Keratinocyte (primary cell): Measurements from ENCODE around the gene PARD3. TPM values are rescaled to one million over a fixed set of nuclear protein-coding genes. Genes with fewer than 3 reads are reported as not detected.

ENCODE experiments used
- DNase-seq: peaks from one replicate; pipeline ENCODE4 v3.0.0-alpha.2; 2011; ENCODE audit warnings: low read depth, missing footprints, low spot score
- FAIRE-seq: peaks from 2 replicates; lab custom pipeline; 2011; peaks lifted over from hg19 to GRCh38; lab: Jason Lieb, UNC
- H2AFZ ChIP-seq: 2 replicates; pipeline ENCODE4 v1.6.0; 2012; ENCODE audit warnings: low read length, control low read depth, inconsistent platforms; ENCODE audit not compliant: control insufficient read depth
- H3K27ac ChIP-seq: 2 replicates; pipeline ENCODE4 v1.5.1; 2011; ENCODE audit warnings: low read length; ENCODE audit not compliant: control insufficient read depth, insufficient read depth
- H3K27me3 ChIP-seq: 3 replicates; pipeline ENCODE4 v1.6.0; 2011; ENCODE audit warnings: low read length; ENCODE audit not compliant: control insufficient read depth, insufficient read depth; ENCODE audit errors: extremely low read depth
- H3K36me3 ChIP-seq, 2 experiments: 2 replicates in 1 of 2; 3 replicates in 1 of 2; pipeline ENCODE4 v1.5.1; 2011; ENCODE audit warnings: low read length in 2 of 2, mild to moderate bottlenecking in 1 of 2; ENCODE audit not compliant: control insufficient read depth in 2 of 2, insufficient read depth in 2 of 2; ENCODE audit errors: extremely low read depth in 1 of 2
- H3K4me1 ChIP-seq: 3 replicates; pipeline ENCODE4 v1.5.1; 2011; ENCODE audit warnings: low read length; ENCODE audit not compliant: control insufficient read depth, insufficient read depth; ENCODE audit errors: extremely low read depth
- H3K4me2 ChIP-seq: 3 replicates; pipeline ENCODE4 v1.6.0; 2011; ENCODE audit warnings: low read depth, low read length; ENCODE audit not compliant: control insufficient read depth, insufficient read depth; ENCODE audit errors: extremely low read depth
- H3K4me3 ChIP-seq, 3 experiments: fragments of 200-600 bp in 1 of 3; sonication (generic) in 1 of 3; 2 replicates in 2 of 3; 3 replicates in 1 of 3; pipeline ENCODE4 v1.5.1; 2011 to 2016; ENCODE audit warnings: low read length in 3 of 3, mild to moderate bottlenecking in 3 of 3, control low read depth in 2 of 3, inconsistent platforms in 1 of 3, low read depth in 1 of 3, mixed read lengths in 1 of 3, mixed run types in 1 of 3, moderate library complexity in 1 of 3; ENCODE audit not compliant: control insufficient read depth in 2 of 3, insufficient read depth in 2 of 3; ENCODE audit errors: extremely low read depth in 1 of 3
- H3K79me2 ChIP-seq: 2 replicates; pipeline ENCODE4 v1.6.0; 2012; ENCODE audit warnings: low read length; ENCODE audit not compliant: control insufficient read depth, insufficient read depth
- H3K9ac ChIP-seq: 3 replicates; pipeline ENCODE4 v1.6.0; 2011; ENCODE audit warnings: low read length; ENCODE audit not compliant: control insufficient read depth, insufficient read depth; ENCODE audit errors: extremely low read depth
- H3K9me1 ChIP-seq: 3 replicates; pipeline ENCODE4 v1.6.0; 2011; ENCODE audit warnings: low read length; ENCODE audit not compliant: control insufficient read depth, insufficient read depth; ENCODE audit errors: extremely low read depth
- H3K9me3 ChIP-seq: 2 replicates; pipeline ENCODE4 v1.5.1; 2012; ENCODE audit warnings: low read depth, low read length; ENCODE audit not compliant: control insufficient read depth
- H4K20me1 ChIP-seq: 3 replicates; pipeline ENCODE4 v1.6.0; 2011; ENCODE audit warnings: low read length; ENCODE audit not compliant: control insufficient read depth, insufficient read depth; ENCODE audit errors: extremely low read depth
- EZH2 ChIP-seq: IDR thresholded peaks from one replicate; pipeline ENCODE4 v1.6.1; 2012; ENCODE audit warnings: inconsistent platforms, mild to moderate bottlenecking, low read length, moderate library complexity
- dilution Hi-C: fragments of 300-500 bp; cut with MboI; formaldehyde crosslinking; loops from one replicate; pipeline ENCODE4 v1.7.0; 2020; ENCODE audit warnings: low sequenced_read_pairs; ENCODE audit not compliant: extremely low pct_ligation_motif_present
- polyA plus RNA-seq, 5 experiments: library from polyadenylated mRNA; depleted of rRNA in 3 of 5; stranded (reverse) in 3 of 5; stranded (forward) in 1 of 5; unstranded in 1 of 5; fragments of >200 nt; gene quantifications; 1 replicate in 1 of 5; 2 replicates in 3 of 5; 3 replicates in 1 of 5; pipeline versions ENCODE4 v1.2.1 to v1.2.3, GENCODE V29; 2011 to 2012; ENCODE audit warnings: missing spikeins in 2 of 5, low read depth in 1 of 5, low replicate concordance in 1 of 5
- TF ChIP-seq, protein P1 (sequence below), 3 experiments: IDR thresholded peaks in 1 of 3; conservative IDR thresholded peaks in 1 of 3; optimal IDR thresholded peaks in 1 of 3; 2 replicates in 2 of 3; 3 replicates in 1 of 3; pipeline versions ENCODE3 to v1.5.1; 2011; ENCODE audit warnings: low read length in 3 of 3, mild to moderate bottlenecking in 3 of 3, moderate library complexity in 2 of 3, control low read depth in 1 of 3, inconsistent platforms in 1 of 3; ENCODE audit not compliant: insufficient read depth in 2 of 3; ENCODE audit errors: extremely low read depth in 1 of 3

Gene PARD3
- polyA plus RNA-seq, 1 donor (not counting 4 experiments of a cell fraction or from before 2014, with no cell fraction given): 46.4 TPM

DNA sequence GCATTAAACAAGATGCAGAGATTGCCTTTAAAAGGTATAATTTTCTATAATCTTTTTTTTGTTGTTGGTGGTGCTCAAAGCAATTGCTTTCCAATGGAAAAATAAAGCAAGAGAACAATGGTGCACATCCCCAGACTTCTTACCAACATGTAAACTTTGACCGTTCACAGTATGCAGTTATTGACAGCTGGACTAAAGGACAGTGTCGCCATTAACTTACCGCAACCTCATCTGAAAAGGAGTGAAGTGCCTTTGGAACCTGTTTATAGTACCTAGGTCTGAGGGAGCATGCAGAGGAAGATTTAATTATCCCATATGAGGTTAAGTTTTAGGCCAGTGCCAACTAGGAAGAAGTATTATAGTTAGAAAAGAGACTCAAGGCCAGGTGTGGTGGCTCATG, 654.5 kb downstream of the PARD3 start:
- FAIRE-seq (no peak), DNase-seq (no peak)
- no peak overlapping the region for H2AFZ ChIP-seq
- no peaks in the 10 kb centered on the region for H3K9me3 ChIP-seq
- H3K9me1 ChIP-seq: no peaks in the 10 kb centered on the region
- H3K27me3 ChIP-seq: no peaks in the 10 kb centered on the region
- dilution Hi-C loops: no loop called here
- no peak overlapping the region for H3K4me3 ChIP-seq
- H3K4me1 ChIP-seq: peaks cover 24% of the 10 kb centered on the region
- no peaks in the 10 kb centered on the region for H4K20me1 ChIP-seq
- H3K36me3 ChIP-seq: no peaks in the 10 kb centered on the region
- H3K79me2 ChIP-seq: no peaks in the 10 kb centered on the region
- no peak overlapping the region for H3K9ac ChIP-seq
- no peak overlapping the region for H3K27ac ChIP-seq
- H3K4me2 ChIP-seq: no peak overlapping the region
- TF ChIP-seq, protein P1, sequence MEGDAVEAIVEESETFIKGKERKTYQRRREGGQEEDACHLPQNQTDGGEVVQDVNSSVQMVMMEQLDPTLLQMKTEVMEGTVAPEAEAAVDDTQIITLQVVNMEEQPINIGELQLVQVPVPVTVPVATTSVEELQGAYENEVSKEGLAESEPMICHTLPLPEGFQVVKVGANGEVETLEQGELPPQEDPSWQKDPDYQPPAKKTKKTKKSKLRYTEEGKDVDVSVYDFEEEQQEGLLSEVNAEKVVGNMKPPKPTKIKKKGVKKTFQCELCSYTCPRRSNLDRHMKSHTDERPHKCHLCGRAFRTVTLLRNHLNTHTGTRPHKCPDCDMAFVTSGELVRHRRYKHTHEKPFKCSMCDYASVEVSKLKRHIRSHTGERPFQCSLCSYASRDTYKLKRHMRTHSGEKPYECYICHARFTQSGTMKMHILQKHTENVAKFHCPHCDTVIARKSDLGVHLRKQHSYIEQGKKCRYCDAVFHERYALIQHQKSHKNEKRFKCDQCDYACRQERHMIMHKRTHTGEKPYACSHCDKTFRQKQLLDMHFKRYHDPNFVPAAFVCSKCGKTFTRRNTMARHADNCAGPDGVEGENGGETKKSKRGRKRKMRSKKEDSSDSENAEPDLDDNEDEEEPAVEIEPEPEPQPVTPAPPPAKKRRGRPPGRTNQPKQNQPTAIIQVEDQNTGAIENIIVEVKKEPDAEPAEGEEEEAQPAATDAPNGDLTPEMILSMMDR (optimal IDR thresholded peaks at IDR 0.05 in 1 of 3, IDR thresholded peaks at IDR 0.05 in 1 of 3, conservative IDR thresholded peaks at IDR 0.05 in 1 of 3; ENCODE audit: extremely low read depth in 1 of 3, insufficient read depth in 2 of 3, low read length in 3 of 3): no peak
- TF ChIP-seq EZH2: no peak

DNA sequence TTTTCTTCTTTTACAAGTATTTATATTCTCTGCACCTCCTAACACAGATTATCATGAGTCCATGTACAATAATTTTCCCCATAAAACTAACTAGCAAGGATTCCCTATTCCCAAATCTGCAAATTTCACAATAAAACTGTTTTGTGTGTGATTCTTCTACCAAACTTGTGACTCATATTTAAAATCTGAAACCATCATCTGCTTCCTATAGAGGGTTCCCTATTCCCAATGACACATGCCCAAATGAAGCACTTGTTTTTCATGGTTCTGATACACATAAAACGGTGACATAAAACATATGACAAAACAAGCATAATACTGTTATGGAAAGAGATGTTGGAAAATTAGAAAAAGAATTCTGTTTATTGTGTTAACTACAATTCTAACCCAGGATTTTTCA, 657.6 kb downstream of the PARD3 start:
- dilution Hi-C loops: no loop called here
- H4K20me1 ChIP-seq: no peaks in the 10 kb centered on the region
- FAIRE-seq: no peak

More for the DNA sequence above, 657.6 kb downstream of the PARD3 start:
- Histone ChIP-seq H3K9me3 (no peaks in the 10 kb centered on the region), H3K27ac (peak overlapping the region; percentile 73), H3K27me3 (no peaks in the 10 kb centered on the region), H3K36me3 (no peaks in the 10 kb centered on the region), H2AFZ (no peak overlapping the region), H3K4me1 (peaks cover 30% of the 10 kb centered on the region), H3K4me2 (peak overlapping the region; percentile 87), H3K4me3 (no peak overlapping the region), H3K79me2 (no peaks in the 10 kb centered on the region), H3K9ac (peak overlapping the region; percentile 61), H3K9me1 (no peaks in the 10 kb centered on the region)
- no peak for DNase-seq
- TF ChIP-seq EZH2: no peak
- TF ChIP-seq, protein P1 (optimal IDR thresholded peaks at IDR 0.05 in 1 of 3, IDR thresholded peaks at IDR 0.05 in 1 of 3, conservative IDR thresholded peaks at IDR 0.05 in 1 of 3; ENCODE audit: extremely low read depth in 1 of 3, insufficient read depth in 2 of 3, low read length in 3 of 3): no peak
